Cardiac fibroblast (primary cell): Measurements from ENCODE around the gene FBXO30.
A peak's percentile ranks its signal among the peaks of the same experiment; 100 is the strongest.

ENCODE experiments used
- DNase-seq, 2 donors: peaks; one replicate each; pipeline versions ENCODE4 v3.0.0 to v3.0.0-alpha.2; 2010; ENCODE audit warnings: low read depth in 2 of 2
- H3K4me3 ChIP-seq, 2 donors: replicated peaks in 1 of 2; 1 replicate in 1 of 2; 2 replicates in 1 of 2; pipeline ENCODE4 v1.5.1; 2011; ENCODE audit warnings: low read depth in 2 of 2, low read length in 2 of 2, mild to moderate bottlenecking in 2 of 2, moderate library complexity in 1 of 2
- CTCF ChIP-seq: IDR thresholded peaks from one replicate; pipeline ENCODE4 v1.5.1; 2011; ENCODE audit warnings: low read depth, mild to moderate bottlenecking, low read length, inconsistent platforms

Gene FBXO30

GRCh38 chr6:145814501-145815308 is at the start of gene FBXO30:
TSS of gene FBXO30 (minus strand) at chr6:145814795. CDS start at chr6:145806405, 8,390 bp downstream.
- peak; percentile 85 to 93 for DNase-seq
- TF ChIP-seq CTCF, result no peak
- H3K4me3 ChIP-seq, result peak within 1 kb of the TSS; percentile 71 to 76

GRCh38 chr6:145863988-145864616 is 49.5 kb upstream of the FBXO30 start:
- DNase-seq, result no peak
- TF ChIP-seq CTCF, result no peak
- H3K4me3 ChIP-seq, result no peak overlapping the region

GRCh38 chr6:145863366-145863765 is 48.8 kb upstream of the FBXO30 start:
- no peak for DNase-seq
- TF ChIP-seq CTCF, result no peak
- H3K4me3 ChIP-seq, result no peak overlapping the region

- TF ChIP-seq CTCF, result no peak
- H3K4me3 ChIP-seq, result no peak overlapping the region
Observed at GRCh38 chr6:145860562-145860961, 46.0 kb upstream of the FBXO30 start.

GRCh38 chr6:145850671-145851070 is 36.1 kb upstream of the FBXO30 start:
- H3K4me3 ChIP-seq, result no peak overlapping the region
- TF ChIP-seq CTCF, result no peak
- DNase-seq, result peak in 1 of 2 donors; percentile 50

More at GRCh38 chr6:145860562-145860961, 46.0 kb upstream of the FBXO30 start:
- DNase-seq, result no peak

- TF ChIP-seq CTCF, result no peak
- no peak for DNase-seq
- no peak overlapping the region for H3K4me3 ChIP-seq
Observed at GRCh38 chr6:145848541-145848940, 33.9 kb upstream of the FBXO30 start.
